Measurements from ENCODE around the gene FABP1.

FABP1 gene

GRCh38 chr2:88113069-88113468 lies 14.8 kb downstream of the FABP1 start:
- no peak for DNase-seq

DNA sequence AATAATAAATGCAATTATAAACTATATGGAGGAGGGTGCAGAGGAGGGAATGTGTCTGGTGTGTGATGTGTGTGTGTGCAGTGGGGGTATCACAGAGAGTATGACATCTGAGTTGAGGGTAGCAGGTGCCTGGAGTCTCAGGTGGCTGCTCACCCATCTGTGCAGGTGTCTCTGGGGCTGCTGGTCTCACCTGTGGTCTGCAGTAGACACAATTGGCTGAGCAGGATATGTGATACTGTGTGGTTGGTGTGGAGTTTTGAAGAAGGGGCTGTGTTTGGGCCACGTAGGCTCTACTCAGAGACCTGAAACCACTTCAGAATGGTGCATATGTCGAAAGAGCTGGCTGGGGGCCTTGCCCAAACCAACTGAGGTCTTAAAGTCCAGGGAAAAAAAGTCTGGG lies 17.0 kb downstream of the FABP1 start:
- no peak for DNase-seq

DNA sequence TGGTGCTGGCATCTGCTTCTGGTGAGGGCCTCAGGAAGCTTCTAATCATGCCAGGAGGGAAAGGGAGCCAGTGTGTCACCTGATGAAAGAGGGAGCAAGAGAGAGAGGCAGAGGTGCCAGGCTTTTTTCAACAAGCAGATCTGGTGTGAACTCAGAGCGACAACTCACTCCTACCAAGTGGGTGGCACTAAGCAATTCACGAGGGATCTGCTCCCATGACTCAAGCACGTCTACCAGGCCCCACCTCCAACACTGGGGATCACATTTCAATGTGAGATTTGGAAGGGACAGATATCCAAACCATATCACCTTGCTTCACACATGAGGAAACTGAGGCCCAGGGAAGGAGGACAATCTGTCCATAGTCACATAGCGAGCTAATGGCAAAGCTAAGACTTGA lies 19.1 kb downstream of the FABP1 start:
- DNase-seq, result no peak

DNA sequence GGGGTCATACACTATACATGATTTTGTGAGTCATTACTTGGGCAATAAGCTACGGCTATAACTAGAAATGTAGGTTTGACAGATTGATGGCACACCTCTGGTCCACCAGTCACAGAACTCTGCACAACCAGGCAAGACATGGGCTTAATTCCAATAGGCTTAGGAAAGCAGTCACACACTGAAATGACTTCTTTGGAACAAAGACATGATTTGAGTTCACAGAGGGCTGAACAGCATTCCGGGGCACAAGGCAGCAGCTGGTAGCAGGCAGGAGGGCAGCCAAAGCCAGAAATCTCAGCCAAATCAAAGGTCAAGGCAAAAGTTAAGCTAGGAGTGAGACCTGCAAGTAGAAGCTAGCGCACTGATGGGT lies 27.4 kb downstream of the FABP1 start:
- DNase-seq, result no peak

DNA sequence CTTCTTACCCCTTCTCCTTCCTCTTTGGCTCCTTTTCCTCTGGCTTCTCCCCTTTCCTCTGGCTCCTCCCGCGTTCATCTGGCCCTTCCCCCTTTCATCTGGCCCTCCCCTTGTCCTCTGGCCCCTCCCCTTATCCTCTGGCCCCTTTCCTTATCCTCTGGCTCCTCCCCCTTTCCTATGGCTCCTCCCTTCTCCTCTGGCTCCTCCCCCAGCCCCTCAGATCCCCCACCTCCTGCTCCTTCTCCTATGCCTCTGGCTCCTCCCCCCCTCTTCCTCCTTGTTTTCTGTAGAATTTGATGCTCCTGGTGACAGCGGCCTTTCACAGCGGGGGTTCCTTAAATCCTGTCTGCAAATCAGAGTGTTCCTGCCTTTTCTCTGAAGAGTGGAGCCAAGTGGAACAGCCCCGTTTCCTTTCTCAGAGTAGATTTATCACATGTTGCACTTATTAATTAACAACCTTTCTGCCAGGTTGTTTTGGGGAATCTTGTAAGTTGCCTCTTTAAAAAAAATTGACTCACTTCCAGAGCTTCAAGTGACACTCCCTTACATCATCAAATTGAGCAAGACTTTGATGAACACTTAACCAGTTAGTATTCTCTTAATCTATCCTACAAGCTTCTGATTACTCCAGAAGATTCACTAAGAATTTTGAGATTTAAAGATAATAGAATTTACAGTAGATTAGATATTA lies 27.9 kb downstream of the FABP1 start:
- DNase-seq, result no peak

DNA sequence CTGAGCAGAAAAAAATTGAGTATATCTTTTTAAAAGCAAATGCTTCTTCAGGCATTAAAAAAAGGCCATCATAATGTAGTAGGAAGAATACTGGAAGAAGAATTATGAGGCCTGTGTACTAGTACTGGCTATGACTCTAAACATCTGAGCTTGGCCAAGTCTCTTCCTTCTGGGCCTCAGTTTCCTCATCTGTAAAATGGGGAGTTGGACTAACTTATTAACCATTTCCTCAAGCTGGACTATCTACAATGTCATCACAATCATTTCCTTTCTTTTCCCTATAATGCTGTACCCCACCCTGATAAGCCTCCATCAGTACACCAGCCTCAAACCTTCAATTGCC lies 29.3 kb downstream of the FABP1 start:
- no peak for DNase-seq

DNA sequence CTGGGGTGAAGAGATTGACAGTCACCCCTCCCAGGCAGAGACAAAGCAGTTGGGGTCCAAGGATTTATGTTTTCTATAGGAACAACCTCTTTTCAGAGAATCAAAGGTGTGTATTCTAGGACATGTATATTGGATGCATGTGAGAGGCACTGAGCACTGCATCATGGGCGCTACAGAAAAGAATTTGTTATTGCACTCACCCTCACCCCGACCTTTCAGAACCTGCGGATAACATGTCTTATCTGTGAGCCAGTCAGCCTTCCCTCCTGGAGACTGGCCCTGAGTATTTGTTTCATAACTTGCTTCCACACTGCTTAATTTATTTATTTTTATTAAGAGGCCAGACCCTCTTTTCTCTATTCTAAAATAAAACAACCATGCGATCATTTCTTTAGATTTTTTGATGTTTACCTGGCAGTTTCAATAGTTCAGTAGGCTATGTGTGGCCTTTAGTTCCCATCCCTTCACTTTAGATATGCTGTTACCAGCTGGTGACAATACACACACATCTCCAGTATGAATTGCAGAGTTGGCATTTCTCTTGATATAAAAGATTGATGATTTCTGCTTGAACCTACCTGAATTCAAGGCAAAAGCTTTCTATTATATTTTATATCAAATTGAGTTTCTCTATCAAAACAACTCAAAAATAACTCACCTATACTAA lies 29.8 kb downstream of the FABP1 start:
- no peak for DNase-seq

- DNase-seq, result no peak
These were observed 30.7 kb downstream of the FABP1 start for GRCh38 chr2:88097192-88097591.

DNA sequence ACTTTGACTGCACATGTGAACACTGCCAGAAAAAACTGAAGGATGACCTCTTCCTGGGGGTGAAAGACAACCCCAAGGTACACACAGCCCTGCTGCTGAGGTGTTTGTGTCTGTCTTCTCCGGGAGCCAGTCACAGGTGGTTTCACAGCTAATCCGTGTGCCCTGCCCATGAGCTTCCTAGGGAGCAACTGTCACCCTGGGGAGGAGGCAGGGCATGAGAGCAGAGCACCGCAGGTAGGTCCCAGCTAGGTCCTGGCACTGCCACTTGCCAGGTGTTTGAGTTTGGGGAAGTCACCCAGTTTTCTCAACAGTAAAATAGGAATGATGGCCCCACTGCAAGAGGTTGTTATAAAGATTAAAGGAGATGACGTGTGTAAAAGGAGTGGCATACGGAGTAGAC lies 31.2 kb downstream of the FABP1 start:
- DNase-seq, result no peak

- DNase-seq, result no peak
These were observed 32.8 kb downstream of the FABP1 start for GRCh38 chr2:88095022-88095421.

DNA sequence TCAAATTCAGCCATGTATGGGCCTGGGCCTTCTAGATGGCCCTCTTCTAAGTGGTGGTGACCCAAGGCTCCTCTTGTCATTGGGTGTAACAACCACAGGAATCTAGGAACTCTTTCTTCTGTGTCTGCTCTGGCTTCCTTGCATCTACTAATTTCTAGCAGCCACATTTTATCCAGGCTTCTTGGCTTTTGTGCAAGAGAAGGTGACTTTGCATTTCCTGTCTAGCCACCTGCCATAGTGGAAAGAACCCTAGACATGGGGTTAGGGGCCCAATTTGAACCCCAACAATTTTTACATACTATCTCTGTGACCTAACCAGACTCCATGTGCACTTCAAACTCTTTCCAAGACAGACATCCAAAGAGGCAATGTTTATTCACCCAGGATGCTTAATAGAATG lies 35.1 kb downstream of the FABP1 start:
- DNase-seq, result no peak

DNA sequence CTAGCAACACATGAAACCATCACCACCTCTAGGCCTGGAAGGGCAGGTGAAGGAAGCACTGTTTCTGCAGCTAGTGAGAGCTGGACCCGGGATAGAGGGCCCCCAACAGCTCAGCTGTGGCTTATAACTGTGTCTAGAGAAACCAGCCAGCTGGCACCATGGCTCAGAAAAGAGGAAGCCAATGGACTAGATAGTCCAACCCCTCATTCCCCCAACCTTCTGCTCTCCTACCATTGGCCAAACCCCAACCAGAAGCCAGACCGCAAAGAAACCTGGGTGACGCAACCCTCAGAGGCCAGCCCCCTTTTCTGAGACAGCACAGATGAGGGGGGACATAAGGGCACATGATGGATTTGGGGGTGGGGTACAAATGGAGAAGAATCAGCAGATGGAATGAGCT lies 35.9 kb downstream of the FABP1 start:
- no peak for DNase-seq

DNA sequence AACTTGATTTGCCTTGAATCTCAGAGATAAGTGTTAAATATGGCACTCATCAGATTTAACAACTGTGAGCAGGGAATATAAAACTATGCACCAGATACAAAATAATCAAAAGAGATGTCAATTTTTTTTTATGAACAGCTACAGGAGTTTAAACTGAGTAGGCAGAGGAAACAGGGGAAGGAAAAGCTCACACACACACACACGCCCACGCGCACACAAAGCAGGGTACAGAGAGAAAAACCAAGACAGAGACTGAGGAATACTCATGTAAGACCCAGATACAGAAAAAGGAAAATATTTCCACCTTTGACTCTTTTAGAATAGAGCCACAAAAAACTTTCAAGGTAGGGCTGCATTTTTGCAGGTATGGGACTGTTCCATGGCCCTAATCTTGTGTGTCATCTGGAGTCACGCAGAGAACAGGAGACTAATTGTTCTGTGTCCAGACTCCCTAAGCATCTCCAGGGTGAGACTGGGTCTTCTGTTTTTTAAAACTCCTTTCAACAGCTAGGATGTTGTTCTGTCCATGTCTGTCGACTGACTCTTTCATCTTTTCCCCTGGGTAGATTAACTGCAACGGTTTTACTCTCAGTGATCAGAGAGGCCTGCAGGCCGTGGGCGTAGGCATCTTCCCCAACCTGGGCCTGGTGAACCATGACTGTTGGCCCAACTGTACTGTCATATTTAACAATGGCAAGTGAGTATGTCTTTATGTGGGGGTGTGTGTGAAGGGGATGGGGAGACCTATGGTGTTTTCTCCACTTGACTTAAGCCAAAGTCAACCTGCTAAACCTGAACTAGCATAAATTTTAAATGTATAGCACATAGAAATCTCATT lies 37.2 kb downstream of the FABP1 start:
- no peak for DNase-seq

- no peak for DNase-seq
These were observed 38.9 kb downstream of the FABP1 start for GRCh38 chr2:88088999-88089398.

- DNase-seq, result no peak
These were observed 40.1 kb downstream of the FABP1 start for GRCh38 chr2:88087763-88088162.

- no peak for DNase-seq
These were observed 40.8 kb downstream of the FABP1 start for GRCh38 chr2:88087073-88087472.

DNA sequence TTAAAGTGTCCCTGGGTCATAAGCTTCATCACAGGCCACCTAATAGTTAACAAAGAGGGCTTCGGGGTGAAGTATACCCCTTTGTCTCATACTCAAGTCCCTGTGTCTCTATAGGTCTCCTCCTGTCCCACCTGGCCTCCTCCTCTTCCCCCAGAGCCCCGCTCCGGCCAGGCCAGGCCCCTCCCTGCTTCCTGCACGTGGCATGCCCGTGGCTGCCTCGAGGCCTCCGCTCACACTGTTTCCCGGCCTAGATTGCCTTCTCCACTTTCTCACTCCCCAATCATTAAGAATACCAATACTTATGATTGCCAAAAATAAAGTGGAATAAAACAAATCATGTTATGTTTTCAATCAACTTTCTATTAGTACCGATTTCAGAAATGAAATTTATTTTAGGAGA lies 41.5 kb downstream of the FABP1 start:
- DNase-seq, result no peak

- no peak for DNase-seq
These were observed 42.3 kb downstream of the FABP1 start for GRCh38 chr2:88085602-88086001.

- DNase-seq, result no peak
These were observed 42.8 kb downstream of the FABP1 start for GRCh38 chr2:88085099-88085498.

DNA sequence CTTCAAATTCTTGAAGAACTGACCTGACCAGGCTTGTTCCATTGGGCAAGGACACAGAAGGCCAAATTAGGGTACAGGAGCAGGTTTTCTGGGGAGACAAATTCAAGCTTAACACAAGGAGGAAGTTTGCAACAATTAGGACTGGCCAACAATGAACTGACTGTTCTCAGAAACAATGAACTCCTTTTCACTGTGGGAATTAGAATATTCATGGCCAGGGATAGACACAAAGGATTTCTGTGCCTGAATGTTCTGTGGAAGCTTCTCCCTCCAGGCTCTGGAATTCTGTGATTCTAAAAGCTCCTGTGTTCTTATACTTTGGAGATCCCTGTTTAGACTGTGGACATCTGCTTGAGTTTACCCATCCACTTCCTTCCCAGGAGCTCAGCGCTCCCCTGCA lies 45.1 kb downstream of the FABP1 start:
- no peak for DNase-seq

GRCh38 chr2:88081924-88082608 lies 45.8 kb downstream of the FABP1 start:
- no peak for DNase-seq

DNA sequence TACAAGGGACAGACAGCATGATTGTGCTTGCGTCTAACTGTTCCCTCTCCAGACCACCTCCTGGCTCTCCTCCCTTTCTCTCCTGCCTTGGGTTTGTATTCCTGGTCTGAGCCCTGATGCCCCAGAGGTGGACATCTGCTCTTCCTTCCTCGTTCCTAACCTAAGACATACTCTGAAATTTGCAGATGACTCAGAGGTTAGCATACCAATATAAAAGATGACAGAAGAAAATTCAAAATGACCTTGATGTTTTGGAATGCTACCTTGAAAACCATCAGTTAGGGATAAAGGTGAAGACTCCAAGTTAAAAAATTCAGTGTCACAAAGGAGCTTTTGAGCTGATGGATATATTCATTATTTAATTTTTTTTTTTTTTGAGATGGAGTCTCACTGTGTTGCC lies 47.3 kb downstream of the FABP1 start:
- no peak for DNase-seq

GRCh38 chr2:88078643-88079172 lies 49.2 kb downstream of the FABP1 start:
- no peak for DNase-seq

Data from left hindlimb (tissue), 1 donor.